ENCODE data around the gene CCR1. TPM values are rescaled to one million over a fixed set of nuclear protein-coding genes. Genes with fewer than 3 reads are reported as not detected.

CCR1 gene
- total RNA-seq, 6 experiments from 2014 or later = not detected

Other genes starting within 250 kb of the CCR1 start
- gene FYCO1, start 212.5 kb downstream of the CCR1 start, total RNA-seq (2021; fragmentation: NEBNext Ultra II Directional; extraction: Animal tissue kit (Norgen Biotek cat#: 25700)) = 10 to 100 TPM; 20.8 to 30.7 (median 27.2) TPM
- gene XCR1, start 180.8 kb downstream of the CCR1 start, total RNA-seq (2021; fragmentation: NEBNext Ultra II Directional; extraction: Animal tissue kit (Norgen Biotek cat#: 25700)) = not detected
- not detected for gene CCR3, start 34.1 kb upstream of the CCR1 start, total RNA-seq (2021; fragmentation: NEBNext Ultra II Directional; extraction: Animal tissue kit (Norgen Biotek cat#: 25700))
- gene CCR2, start 145.8 kb upstream of the CCR1 start, total RNA-seq (2021; fragmentation: NEBNext Ultra II Directional; extraction: Animal tissue kit (Norgen Biotek cat#: 25700)) = not detected
- gene CCR5, start 162.6 kb upstream of the CCR1 start, total RNA-seq (2021; fragmentation: NEBNext Ultra II Directional; extraction: Animal tissue kit (Norgen Biotek cat#: 25700)) = not detected
- under 1 TPM in 2 of 6 experiments, not detected in 4; 0.12 to 0.21 TPM for gene CCRL2, start 198.9 kb upstream of the CCR1 start, total RNA-seq (2021; fragmentation: NEBNext Ultra II Directional; extraction: Animal tissue kit (Norgen Biotek cat#: 25700))

All from HFFc6 (cell line).